NT2/D1 (cell line): ENCODE measurements around the gene PLD4.

ENCODE experiments used
- SUZ12 ChIP-seq: IDR thresholded peaks from 2 replicates; pipeline ENCODE4 v1.6.1; 2011; ENCODE audit not compliant: insufficient read length, insufficient read depth; ENCODE audit errors: extremely low read depth
- YY1 ChIP-seq: IDR thresholded peaks from 2 replicates; pipeline ENCODE4 v1.6.1; 2011; ENCODE audit not compliant: insufficient read length, insufficient read depth

DNA sequence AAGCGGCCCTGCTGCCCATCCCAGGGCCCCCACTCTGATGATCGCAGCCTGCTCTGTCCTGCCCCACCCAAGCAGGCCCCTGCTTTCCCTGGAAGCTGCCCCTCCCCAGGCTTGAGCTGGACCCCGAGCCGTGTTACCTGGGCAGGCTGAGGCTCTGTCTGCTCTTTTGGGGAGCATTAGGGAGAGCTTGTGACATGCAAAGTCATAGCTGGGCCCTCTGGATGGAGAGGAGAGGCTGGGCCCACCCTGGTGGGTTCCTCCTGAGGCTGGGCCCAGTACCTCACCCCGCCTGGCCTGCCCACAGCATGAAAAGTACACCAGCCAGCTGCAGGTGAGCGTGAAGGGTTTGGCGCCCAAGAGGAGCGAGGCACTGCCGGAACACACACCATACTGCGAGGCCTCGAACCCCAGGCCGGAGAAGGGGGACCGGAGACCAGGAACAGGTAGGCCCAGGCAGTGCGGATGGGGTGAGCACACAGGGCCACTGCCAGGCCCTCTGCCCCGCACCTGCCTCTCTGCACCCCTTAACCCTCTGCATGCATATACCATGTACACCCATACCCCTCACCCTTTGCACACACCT lies 44.6 kb upstream of the PLD4 start:
- TF ChIP-seq SUZ12 (no peak), YY1 (no peak)
